BLaER1 treated with 17β-estradiol and CSF1 and Interleukin-3, amounts not matched to agents 10 nM and 100 nM (cell line): ENCODE data around the gene NHS.

Experiments used
- H3K27ac ChIP-seq, 11 experiments: shearing (Covaris generic); formaldehyde crosslinking; 2 replicates each; pipeline ENCODE4 v1.8.1; 2022
- H3K27me3 ChIP-seq, 11 experiments: shearing (Covaris generic); formaldehyde crosslinking; 2 replicates each; pipeline ENCODE4 v1.8.1; 2022
- H3K36me3 ChIP-seq, 11 experiments: shearing (Covaris generic); formaldehyde crosslinking; 2 replicates each; pipeline ENCODE4 v1.8.1; 2022
- H3K4me1 ChIP-seq, 10 experiments: shearing (Covaris generic); formaldehyde crosslinking; 2 replicates each; pipeline ENCODE4 v1.8.1; 2022
- H3K4me2 ChIP-seq, 11 experiments: shearing (Covaris generic); formaldehyde crosslinking; 2 replicates each; pipeline ENCODE4 v1.8.1; 2022
- H3K4me3 ChIP-seq, 10 experiments: shearing (Covaris generic); formaldehyde crosslinking; 2 replicates each; pipeline ENCODE4 v1.8.1; 2022
- H3K9ac ChIP-seq, 11 experiments: shearing (Covaris generic); formaldehyde crosslinking; 2 replicates each; pipeline ENCODE4 v1.8.1; 2022
- H3K9me3 ChIP-seq, 11 experiments: shearing (Covaris generic); formaldehyde crosslinking; replicated peaks in 1 of 11; 2 replicates each; pipeline ENCODE4 v1.8.1; 2022
- H4K20me1 ChIP-seq, 11 experiments: shearing (Covaris generic); formaldehyde crosslinking; 2 replicates each; pipeline ENCODE4 v1.8.1; 2022
- Cebpa-rat ChIP-seq, 11 experiments: shearing (Covaris generic); IDR thresholded peaks; 2 replicates each; pipeline ENCODE4 v1.8.1; 2022

NHS gene

GRCh38 chrX:17634542-17635207 is 259.7 kb downstream of the NHS start:
- Histone ChIP-seq H3K27ac (no peak overlapping the region), H3K4me1 (no peaks in the 10 kb centered on the region), H3K4me2 (no peak overlapping the region), H3K9me3 (peaks cover 0 to 6% (median 0%) of the 10 kb centered on the region in 11 experiments; a peak in 1 of 22 replicates), H3K27me3 (peaks cover 76 to 99% (median 97%) of the 10 kb centered on the region in 11 experiments), H3K9ac (no peak overlapping the region), H3K36me3 (no peaks in the 10 kb centered on the region), H4K20me1 (peaks cover 0 to 4% (median 0%) of the 10 kb centered on the region in 11 experiments; a peak in 3 of 22 replicates), H3K4me3 (no peak overlapping the region)
- TF ChIP-seq Cebpa-rat (IDR thresholded peaks at IDR 0.05) = no peak

GRCh38 chrX:17635231-17635630 is 260.2 kb downstream of the NHS start:
- no peak for TF ChIP-seq Cebpa-rat (IDR thresholded peaks at IDR 0.05)
- Histone ChIP-seq H4K20me1 (peaks cover 0 to 4% (median 0%) of the 10 kb centered on the region in 11 experiments; a peak in 3 of 22 replicates), H3K9me3 (peaks cover 0 to under 1% (median 0%) of the 10 kb centered on the region in 11 experiments; a peak in 1 of 22 replicates), H3K4me2 (no peak overlapping the region), H3K27ac (no peak overlapping the region), H3K4me1 (no peaks in the 10 kb centered on the region), H3K36me3 (no peaks in the 10 kb centered on the region), H3K27me3 (peaks cover 76 to 99% (median 97%) of the 10 kb centered on the region in 11 experiments), H3K4me3 (no peak overlapping the region), H3K9ac (no peak overlapping the region)

- no peak overlapping the region for H3K9ac ChIP-seq
- H3K4me3 ChIP-seq = no peak overlapping the region
- H3K27me3 ChIP-seq = peaks cover 74 to 99% (median 97%) of the 10 kb centered on the region in 11 experiments
- no peak overlapping the region for H3K4me2 ChIP-seq
- H3K27ac ChIP-seq = no peak overlapping the region
- H3K36me3 ChIP-seq = no peaks in the 10 kb centered on the region
- H3K9me3 ChIP-seq = no peaks in the 10 kb centered on the region
- H3K4me1 ChIP-seq = no peaks in the 10 kb centered on the region
- no peak for TF ChIP-seq Cebpa-rat (IDR thresholded peaks at IDR 0.05)
- H4K20me1 ChIP-seq = peaks cover 0 to 4% (median 0%) of the 10 kb centered on the region in 11 experiments; a peak in 3 of 22 replicates
Measured at GRCh38 chrX:17637235-17637634, 262.2 kb downstream of the NHS start.

- Histone ChIP-seq H3K9ac (no peak overlapping the region), H3K4me2 (no peak overlapping the region), H3K27me3 (peaks cover 73 to 99% (median 98%) of the 10 kb centered on the region in 11 experiments), H3K4me3 (no peak overlapping the region), H3K4me1 (no peaks in the 10 kb centered on the region), H3K36me3 (no peaks in the 10 kb centered on the region), H3K27ac (no peak overlapping the region), H3K9me3 (no peaks in the 10 kb centered on the region), H4K20me1 (peaks cover 0 to 2% (median 0%) of the 10 kb centered on the region in 11 experiments; a peak in 2 of 22 replicates)
- TF ChIP-seq Cebpa-rat (IDR thresholded peaks at IDR 0.05) = no peak
Measured at GRCh38 chrX:17638731-17639130, 263.7 kb downstream of the NHS start.

- Histone ChIP-seq H3K4me1 (no peaks in the 10 kb centered on the region), H3K27ac (no peak overlapping the region), H3K4me2 (no peak overlapping the region), H3K9ac (no peak overlapping the region), H3K27me3 (peaks cover 75 to 100% (median 100%) of the 10 kb centered on the region in 11 experiments), H3K4me3 (no peak overlapping the region), H3K36me3 (no peaks in the 10 kb centered on the region), H4K20me1 (no peaks in the 10 kb centered on the region), H3K9me3 (peaks cover 0 to 5% (median 0%) of the 10 kb centered on the region in 11 experiments; a peak in 2 of 22 replicates)
- TF ChIP-seq Cebpa-rat (IDR thresholded peaks at IDR 0.05) = no peak
Measured at GRCh38 chrX:17642891-17643290, 267.9 kb downstream of the NHS start.

GRCh38 chrX:17643528-17643927 is 268.5 kb downstream of the NHS start:
- Histone ChIP-seq H3K4me2 (no peak overlapping the region), H3K9ac (no peak overlapping the region), H3K4me1 (no peaks in the 10 kb centered on the region), H3K27me3 (peaks cover 77 to 100% (median 100%) of the 10 kb centered on the region in 11 experiments), H4K20me1 (no peaks in the 10 kb centered on the region), H3K27ac (no peak overlapping the region), H3K9me3 (peaks cover 0 to 5% (median 0%) of the 10 kb centered on the region in 11 experiments; a peak in 2 of 22 replicates), H3K36me3 (no peaks in the 10 kb centered on the region), H3K4me3 (no peak overlapping the region)
- no peak for TF ChIP-seq Cebpa-rat (IDR thresholded peaks at IDR 0.05)

GRCh38 chrX:17644001-17644400 is 269.0 kb downstream of the NHS start:
- no peak for TF ChIP-seq Cebpa-rat (IDR thresholded peaks at IDR 0.05)
- no peaks in the 10 kb centered on the region for H3K4me1 ChIP-seq
- H3K27ac ChIP-seq = no peak overlapping the region
- no peaks in the 10 kb centered on the region for H4K20me1 ChIP-seq
- no peaks in the 10 kb centered on the region for H3K36me3 ChIP-seq
- H3K4me2 ChIP-seq = no peak overlapping the region
- no peak overlapping the region for H3K9ac ChIP-seq
- peaks cover 79 to 100% (median 100%) of the 10 kb centered on the region in 11 experiments for H3K27me3 ChIP-seq
- H3K4me3 ChIP-seq = no peak overlapping the region
- peaks cover 0 to 5% (median 0%) of the 10 kb centered on the region in 11 experiments; a peak in 2 of 22 replicates for H3K9me3 ChIP-seq

- H3K36me3 ChIP-seq = no peaks in the 10 kb centered on the region
- H3K4me1 ChIP-seq = no peaks in the 10 kb centered on the region
- no peak overlapping the region for H3K4me3 ChIP-seq
- H4K20me1 ChIP-seq = no peaks in the 10 kb centered on the region
- no peak overlapping the region for H3K9ac ChIP-seq
- H3K4me2 ChIP-seq = no peak overlapping the region
- H3K27ac ChIP-seq = no peak overlapping the region
- no peak for TF ChIP-seq Cebpa-rat (IDR thresholded peaks at IDR 0.05)
- peaks cover 0 to 23% (median 16%) of the 10 kb centered on the region in 11 experiments; a peak in 14 of 22 replicates for H3K9me3 ChIP-seq
- peaks cover 29 to 94% (median 76%) of the 10 kb centered on the region in 11 experiments for H3K27me3 ChIP-seq
Measured at GRCh38 chrX:17654116-17654515, 279.1 kb downstream of the NHS start.

GRCh38 chrX:17655211-17656034 is 280.4 kb downstream of the NHS start:
- no peak overlapping the region for H3K9ac ChIP-seq
- H3K4me3 ChIP-seq = no peak overlapping the region

More at GRCh38 chrX:17655211-17656034, 280.4 kb downstream of the NHS start:
- H3K27ac ChIP-seq = no peak overlapping the region
- H3K36me3 ChIP-seq = no peaks in the 10 kb centered on the region
- no peaks in the 10 kb centered on the region for H3K4me1 ChIP-seq
- no peak overlapping the region for H3K4me2 ChIP-seq
- TF ChIP-seq Cebpa-rat (IDR thresholded peaks at IDR 0.05) = no peak
- H4K20me1 ChIP-seq = no peaks in the 10 kb centered on the region
- peaks cover 26 to 92% (median 76%) of the 10 kb centered on the region in 11 experiments for H3K27me3 ChIP-seq
- peaks cover 0 to 23% (median 16%) of the 10 kb centered on the region in 11 experiments; a peak in 14 of 22 replicates for H3K9me3 ChIP-seq
